ENCODE measurements around the gene BMP8B.
"Not testable (repeated sequence)": the region's sequence is repeated elsewhere in the genome, so short reads cannot be mapped to it uniquely, and the experiment has no call there.

Gene BMP8B

GRCh38 chr1:39788758-39789570 is at the start of gene BMP8B:
BMP8B (minus strand) TSS chr1:39788865; CDS start chr1:39788485, 380 bp downstream.
- DNase-seq, result peak; percentile 35 to 40

- DNase-seq, result no peak
Measured at GRCh38 chr1:39836595-39837110, 48.0 kb upstream of the BMP8B start.

DNA sequence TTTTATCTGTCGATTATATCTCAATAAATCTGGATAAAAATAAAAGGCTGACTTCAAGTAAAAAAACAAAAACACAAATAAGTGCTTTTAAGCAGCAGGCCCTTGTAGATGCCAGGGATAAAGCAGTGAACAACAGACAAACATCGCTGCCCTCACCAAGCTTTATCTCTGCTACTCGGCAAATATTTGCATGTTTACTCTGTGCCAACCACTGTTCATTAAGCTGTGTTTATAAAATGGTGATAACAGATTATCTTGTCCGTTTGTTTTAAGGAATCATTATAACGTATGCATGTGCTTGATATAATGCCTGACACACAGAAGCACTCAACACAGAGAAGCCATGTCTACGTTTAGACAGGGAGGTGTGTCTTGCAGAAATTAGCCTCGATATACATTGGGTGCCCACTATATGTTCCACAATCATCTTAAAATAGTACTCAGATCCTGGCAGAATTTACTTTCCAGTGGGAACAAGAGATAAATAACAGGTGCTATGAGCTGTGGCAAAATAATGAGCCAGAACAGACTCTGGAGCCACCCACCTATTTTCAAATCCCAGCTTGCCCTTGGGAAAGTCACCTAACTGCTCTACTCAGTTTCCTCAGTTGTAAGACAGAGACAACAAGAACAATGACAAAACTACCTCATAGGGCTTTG is 47.4 kb upstream of the BMP8B start:
- no peak for DNase-seq

GRCh38 chr1:39835110-39835509 is 46.4 kb upstream of the BMP8B start:
- no peak for DNase-seq

DNA sequence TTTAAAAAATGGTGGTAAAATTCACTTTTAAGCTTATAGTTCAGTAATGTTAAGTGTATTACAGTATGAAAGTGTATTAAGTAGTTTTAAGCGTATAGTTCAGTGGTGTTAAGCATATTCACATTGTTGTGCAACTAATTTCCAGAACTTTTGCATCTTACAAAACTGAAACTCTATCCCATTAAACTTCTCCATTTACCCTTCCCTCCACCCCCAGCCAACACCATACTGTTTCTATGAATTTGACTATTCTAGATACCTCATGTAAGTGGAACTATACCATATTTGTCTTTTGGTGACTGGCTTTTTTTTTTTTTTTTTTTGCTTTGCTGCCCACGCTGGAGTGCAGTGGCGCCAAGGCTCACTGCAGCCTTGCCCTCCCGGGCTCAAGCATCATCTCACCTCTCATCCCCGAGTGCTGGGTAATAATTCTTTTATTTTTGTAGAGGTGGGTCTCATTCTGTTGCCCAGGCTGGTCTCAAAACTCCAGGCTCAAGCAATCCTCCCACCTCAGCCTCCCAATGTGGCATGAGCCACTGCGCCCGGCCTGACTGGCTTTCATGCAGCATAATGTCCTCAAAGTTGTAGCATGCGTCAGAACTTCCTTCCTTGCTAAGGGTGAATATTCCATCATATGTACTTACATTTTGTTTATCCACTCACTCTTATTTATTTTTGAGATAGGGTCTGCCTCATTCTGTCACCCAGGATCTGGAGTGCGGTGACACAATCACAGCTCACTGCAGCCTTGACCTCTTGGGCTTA is 45.1 kb upstream of the BMP8B start:
- no peak for DNase-seq

DNA sequence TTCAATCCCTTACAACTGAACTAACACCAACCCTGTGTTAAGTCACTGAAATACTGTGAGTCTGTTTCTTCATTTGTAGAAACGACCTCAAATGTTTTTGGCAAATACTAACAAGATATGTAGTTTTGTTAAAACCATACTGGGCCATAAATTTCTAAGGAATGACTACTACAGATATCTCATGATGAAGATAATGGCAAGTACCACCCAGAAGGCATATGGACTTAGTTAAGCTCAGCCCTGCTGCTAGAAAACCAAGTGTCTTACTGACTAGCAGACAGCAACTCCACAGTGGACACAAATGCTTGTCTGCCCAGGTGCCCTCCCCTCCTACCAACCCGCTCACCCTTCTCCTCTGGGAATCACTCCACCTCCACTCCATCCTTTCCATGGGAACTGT is 44.5 kb upstream of the BMP8B start:
- DNase-seq, result no peak

DNA sequence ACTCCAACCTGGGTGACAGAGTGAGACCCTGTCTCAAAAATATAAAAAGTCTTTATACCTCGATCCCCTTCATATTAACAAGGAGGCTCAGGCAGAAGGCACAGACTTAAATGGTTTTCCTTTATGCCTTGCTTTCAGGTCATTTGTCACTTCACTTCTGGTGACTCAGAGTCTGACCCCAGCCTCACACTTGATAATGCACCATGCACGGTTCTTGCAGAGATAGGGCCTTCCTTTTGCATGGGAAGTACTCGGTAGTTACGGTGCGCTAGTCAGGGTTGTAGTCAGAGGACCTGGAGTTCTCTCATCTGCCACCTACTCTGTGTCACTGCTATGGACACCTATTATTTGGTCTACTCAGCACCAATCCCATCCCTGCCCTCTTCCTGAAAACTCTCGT is 43.6 kb upstream of the BMP8B start:
- DNase-seq, result no peak

GRCh38 chr1:39829791-39830533 is 41.3 kb upstream of the BMP8B start:
- DNase-seq, result no peak

DNA sequence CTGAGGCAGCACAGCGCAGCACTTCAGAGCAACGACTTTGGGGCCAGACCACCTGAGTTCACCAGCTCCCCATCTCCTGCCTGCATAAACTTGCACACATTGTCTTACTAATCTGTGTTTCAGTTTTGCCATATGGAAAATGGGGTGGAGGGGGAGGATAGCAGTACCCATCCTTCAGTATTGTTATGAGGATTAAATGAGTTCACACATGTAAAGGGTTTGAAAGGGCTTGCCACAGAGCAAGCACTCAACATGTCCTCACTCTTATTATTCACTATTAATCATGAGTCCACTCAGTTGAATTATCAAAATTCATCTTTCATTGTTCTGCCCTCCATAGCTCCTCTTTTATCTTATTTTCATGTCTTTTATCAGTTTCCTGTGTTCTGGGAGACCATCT is 40.1 kb upstream of the BMP8B start:
- DNase-seq, result no peak

GRCh38 chr1:39828255-39828654 is 39.6 kb upstream of the BMP8B start:
- not testable (repeated sequence) for DNase-seq

DNA sequence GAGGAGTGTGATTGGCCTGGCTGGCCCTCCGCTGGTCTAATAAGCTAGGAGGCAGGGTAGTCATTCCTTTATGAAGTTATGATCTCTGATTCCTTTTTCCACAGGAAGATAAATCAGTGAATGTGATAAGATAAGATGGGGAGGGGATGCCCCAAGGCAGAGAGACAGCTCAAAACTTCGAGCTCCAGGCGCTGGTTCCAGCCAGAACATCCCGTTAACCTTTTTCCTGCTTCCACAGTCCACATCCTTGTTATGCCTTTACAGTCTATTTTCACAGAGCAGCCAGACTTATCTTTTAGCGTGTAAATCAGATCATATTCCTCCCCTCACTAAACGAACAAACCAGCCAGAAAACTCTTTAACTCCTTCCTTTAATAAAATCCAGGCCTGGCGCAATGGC is 38.5 kb upstream of the BMP8B start:
- no peak for DNase-seq

DNA sequence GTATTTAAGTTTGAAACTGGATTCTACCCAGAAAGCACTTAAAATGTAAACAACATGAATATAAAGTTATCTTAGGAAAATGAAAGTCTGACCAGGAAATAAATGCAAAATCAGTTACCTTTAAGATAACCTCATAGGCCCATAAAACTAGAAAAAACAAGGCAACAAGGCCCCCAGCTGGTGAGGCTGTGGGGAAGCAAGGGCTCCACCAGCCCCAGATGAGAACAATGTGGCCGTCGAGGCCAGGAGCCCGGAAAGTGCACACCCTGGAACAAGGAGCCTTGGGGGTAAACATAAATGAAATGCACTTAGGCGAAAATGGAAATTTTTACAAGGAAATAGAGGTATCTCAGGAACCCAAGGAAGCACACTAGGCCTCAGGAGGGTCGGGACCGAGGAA is 37.9 kb upstream of the BMP8B start:
- no peak for DNase-seq

- peak; percentile 36 to 44 for DNase-seq
Measured at GRCh38 chr1:39825432-39825941, 36.8 kb upstream of the BMP8B start.

GRCh38 chr1:39823450-39823849 is 34.8 kb upstream of the BMP8B start:
- not testable (repeated sequence) for DNase-seq

DNA sequence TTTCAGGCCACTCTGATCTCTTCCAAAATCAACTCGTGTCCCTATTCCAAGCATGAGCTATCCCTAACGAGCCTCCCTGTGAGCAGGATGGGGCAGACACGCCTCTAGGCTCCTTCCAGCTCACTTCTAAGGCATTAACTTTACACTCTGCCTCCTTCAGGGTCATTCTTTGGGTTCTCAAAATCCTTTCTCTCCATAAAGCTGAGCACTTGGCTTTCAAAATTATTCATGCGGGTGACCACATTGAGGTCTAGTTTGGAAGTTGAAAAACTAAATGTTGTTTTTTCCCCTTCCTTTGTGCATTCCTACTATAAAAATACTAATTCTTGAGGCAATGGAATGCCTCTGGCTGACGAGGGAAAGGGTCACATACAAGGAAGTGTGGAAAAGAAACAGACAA is 33.5 kb upstream of the BMP8B start:
- DNase-seq, result no peak

- DNase-seq, result no peak
Measured at GRCh38 chr1:39819091-39819812, 30.6 kb upstream of the BMP8B start.

DNA sequence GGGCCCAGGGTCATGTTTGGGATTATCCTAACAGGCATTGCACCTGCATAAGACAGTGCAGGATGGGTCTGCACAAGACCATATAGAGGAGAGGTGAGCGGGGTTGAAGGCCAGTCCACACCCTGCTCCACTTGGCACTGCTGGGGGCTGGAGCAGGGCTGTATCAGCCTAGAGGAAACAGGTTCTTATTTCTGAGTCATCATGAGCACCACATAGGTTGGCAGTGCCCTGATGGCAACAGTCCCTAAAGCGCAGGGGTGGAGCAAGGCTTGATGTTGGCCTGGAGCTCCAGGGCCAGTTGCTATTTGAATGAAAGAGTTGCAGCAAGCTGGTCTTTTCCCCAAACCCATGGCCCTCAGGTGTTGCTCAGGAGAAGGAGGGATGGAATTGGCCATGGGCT is 29.8 kb upstream of the BMP8B start:
- DNase-seq, result no peak

DNA sequence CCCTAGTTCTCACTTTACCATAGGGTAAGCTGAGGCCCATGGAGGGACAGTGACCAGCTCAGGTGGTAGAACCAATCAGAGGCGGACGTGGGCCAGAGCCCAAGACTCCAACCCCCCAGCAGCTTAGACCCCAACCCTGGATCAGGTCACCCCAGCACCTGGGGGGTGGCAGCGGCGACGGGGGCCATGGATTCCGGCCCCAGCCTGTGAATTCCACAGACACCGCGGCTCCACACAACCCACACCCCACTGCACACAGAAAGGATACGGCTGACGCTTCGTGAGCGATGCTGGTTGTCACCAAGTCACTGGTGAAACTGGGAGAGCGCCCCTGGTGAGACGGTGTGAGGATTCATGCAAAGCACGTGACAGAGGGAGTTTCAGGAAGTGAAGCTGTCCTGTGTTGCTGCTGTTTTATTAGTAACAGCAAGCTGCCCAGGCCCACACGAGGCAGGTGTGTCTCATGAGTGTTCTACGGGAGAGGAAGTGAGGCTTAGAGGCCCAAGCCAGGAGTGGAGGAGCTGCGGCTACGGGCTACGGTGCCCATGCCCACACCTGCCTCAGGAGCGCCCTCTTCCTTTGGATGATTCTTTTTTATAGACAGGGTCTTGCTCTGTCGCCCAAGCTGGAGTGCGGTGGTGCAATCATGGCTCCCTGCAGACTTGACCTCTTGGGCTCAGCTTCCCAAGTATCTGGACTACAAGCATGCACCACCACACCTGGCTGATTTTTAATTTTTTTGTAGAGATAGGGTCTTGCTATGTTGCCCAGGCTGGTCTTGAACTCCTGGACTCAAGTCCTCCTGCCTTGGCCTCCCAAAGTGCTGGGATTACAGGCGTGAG is 28.6 kb upstream of the BMP8B start:
- peak; percentile 90 to 92 for DNase-seq

- DNase-seq, result peak; percentile 48 to 62
Measured at GRCh38 chr1:39816415-39817090, 27.9 kb upstream of the BMP8B start.

GRCh38 chr1:39812913-39813312 is 24.2 kb upstream of the BMP8B start:
- DNase-seq, result no peak

All from Kasumi-1 (cell line).